ENCODE data around the gene PDS5B. TPM values are rescaled to one million over a fixed set of nuclear protein-coding genes. Genes with fewer than 3 reads are reported as not detected.

Gene PDS5B
- total RNA-seq, 1 experiment from 2014 or later: 26.5 TPM

- no peak for DNase-seq (ENCODE audit: low read depth, low spot score)
- RAD21 ChIA-PET (ENCODE audit: low non-redundant PET in 1 of 2, low total read pairs in 2 of 2, uncharacterized antibody in 2 of 2, unreplicated experiment in 2 of 2): no interaction called here
- BruUV-seq (replicated peaks): no TSS peak
Measured at GRCh38 chr13:32616883-32617511, 30.7 kb downstream of the PDS5B start.

More at GRCh38 chr13:32616883-32617511, 30.7 kb downstream of the PDS5B start:
- Histone ChIP-seq H3K9me3 (ENCODE audit: control insufficient read depth in 1 of 2, insufficient read depth in 1 of 2, low read depth in 1 of 2, low read length in 2 of 2) (peaks cover 5 to 8% of the 10 kb centered on the region in 2 experiments; a peak in 2 of 4 replicates), H3K27ac (ENCODE audit: low read depth, low read length) (no peak overlapping the region), H3K9me2 (ENCODE audit: insufficient read depth) (no peaks in the 10 kb centered on the region), H3K9ac (ENCODE audit: low read length) (no peak overlapping the region), H3K4me2 (ENCODE audit: low read length) (no peak overlapping the region), H3K4me1 (ENCODE audit: control insufficient read depth in 1 of 2, insufficient read depth in 2 of 2, low read length in 2 of 2) (no peaks in the 10 kb centered on the region), H2AFZ (ENCODE audit: low read depth, low read length, poor library complexity, severe bottlenecking) (no peak overlapping the region), H3K79me2 (ENCODE audit: insufficient read depth, low read length) (peaks cover 100% of the 10 kb centered on the region), H3K4me3 (replicated peaks in 1 of 2; ENCODE audit: low read depth in 1 of 2, low read length in 2 of 2) (no peak overlapping the region), H3K27me3 (ENCODE audit: insufficient read depth, low read length) (no peaks in the 10 kb centered on the region), H3K36me3 (ENCODE audit: control insufficient read depth in 1 of 2, insufficient read depth in 2 of 2, low read length in 2 of 2) (no peaks in the 10 kb centered on the region), H4K20me1 (ENCODE audit: insufficient read depth) (no peaks in the 10 kb centered on the region)
- intact Hi-C loops (cut with micrococcal nuclease): no loop called here
- no peak for TF ChIP-seq CEBPB (IDR thresholded peaks at IDR 0.05; ENCODE audit: low read depth)
- no peak for TF ChIP-seq YY1 (IDR thresholded peaks at IDR 0.05; ENCODE audit: extremely low read depth, insufficient replicate concordance, low read depth, low read length)
- TF ChIP-seq REST (IDR thresholded peaks at IDR 0.05; ENCODE audit: low read depth): no peak
- TF ChIP-seq CTCF (IDR thresholded peaks at IDR 0.05 in 2 of 3, conservative IDR thresholded peaks at IDR 0.05 in 1 of 3; ENCODE audit: borderline replicate concordance in 1 of 3, insufficient read depth in 1 of 3, low read depth in 2 of 3, low read length in 2 of 3): no peak
- TF ChIP-seq ZBTB33 (IDR thresholded peaks at IDR 0.05; ENCODE audit: extremely low read depth, insufficient replicate concordance, low read length): no peak
- TF ChIP-seq EZH2phosphoT487 (IDR thresholded peaks at IDR 0.05; ENCODE audit: borderline replicate concordance): no peak
- no peak for TF ChIP-seq SIN3A (IDR thresholded peaks at IDR 0.05; ENCODE audit: low read depth)
- TF ChIP-seq, protein P1, sequence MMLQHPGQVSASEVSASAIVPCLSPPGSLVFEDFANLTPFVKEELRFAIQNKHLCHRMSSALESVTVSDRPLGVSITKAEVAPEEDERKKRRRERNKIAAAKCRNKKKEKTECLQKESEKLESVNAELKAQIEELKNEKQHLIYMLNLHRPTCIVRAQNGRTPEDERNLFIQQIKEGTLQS (IDR thresholded peaks at IDR 0.05): no peak
- TF ChIP-seq ELF1 (IDR thresholded peaks at IDR 0.05; ENCODE audit: borderline replicate concordance, low read depth): no peak
- TF ChIP-seq TCF7L2 (IDR thresholded peaks at IDR 0.05; ENCODE audit: borderline replicate concordance, extremely low read depth, insufficient read depth, insufficient read length): no peak
- TF ChIP-seq EZH2 (IDR thresholded peaks at IDR 0.05): no peak
- TF ChIP-seq, protein P2, sequence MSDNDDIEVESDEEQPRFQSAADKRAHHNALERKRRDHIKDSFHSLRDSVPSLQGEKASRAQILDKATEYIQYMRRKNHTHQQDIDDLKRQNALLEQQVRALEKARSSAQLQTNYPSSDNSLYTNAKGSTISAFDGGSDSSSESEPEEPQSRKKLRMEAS (IDR thresholded peaks at IDR 0.05): no peak
- TF ChIP-seq SP1 (IDR thresholded peaks at IDR 0.05; ENCODE audit: low read depth): no peak
- no peak for TF ChIP-seq ZFX (IDR thresholded peaks at IDR 0.05)
- TF ChIP-seq EGR1 (IDR thresholded peaks at IDR 0.05; ENCODE audit: low read depth): no peak
- TF ChIP-seq POLR2AphosphoS5 (IDR thresholded peaks at IDR 0.05; ENCODE audit: low read depth, low read length): no peak
- no peak for TF ChIP-seq FOSL1 (IDR thresholded peaks at IDR 0.05; ENCODE audit: low read depth)
- no peak for TF ChIP-seq ZNF274 (IDR thresholded peaks at IDR 0.05; ENCODE audit: low read depth, low read length)
- CTCF ChIA-PET: no interaction called here
- no peak for ATAC-seq
- POLR2A ChIA-PET: no interaction called here

Measured in HCT116 (cell line).